Osteoblast (primary cell): ENCODE results near the gene FUT9. TPM values are rescaled to one million over a fixed set of nuclear protein-coding genes. Genes with fewer than 3 reads are reported as not detected.

Experiments used
- DNase-seq: peaks from one replicate; pipeline ENCODE4 v3.0.0; 2011; ENCODE audit warnings: low spot score, mixed read lengths; ENCODE audit not compliant: insufficient read length; ENCODE audit errors: missing footprints
- H2AFZ ChIP-seq: 2 replicates; pipeline ENCODE4 v1.6.0; 2011; ENCODE audit warnings: mild to moderate bottlenecking, low read length
- H3K27ac ChIP-seq: 2 replicates; pipeline ENCODE4 v1.5.1; 2011; ENCODE audit warnings: mild to moderate bottlenecking, low read depth, low read length, moderate library complexity
- H3K27me3 ChIP-seq: 2 replicates; pipeline ENCODE4 v1.6.0; 2012; ENCODE audit warnings: mild to moderate bottlenecking, control low read depth, inconsistent platforms, low read length, moderate library complexity; ENCODE audit not compliant: insufficient read depth
- H3K36me3 ChIP-seq: 2 replicates; pipeline ENCODE4 v1.5.1; 2011; ENCODE audit warnings: mild to moderate bottlenecking, low read length, control low read depth, moderate library complexity; ENCODE audit not compliant: insufficient read depth
- H3K4me1 ChIP-seq: 2 replicates; pipeline ENCODE4 v1.5.1; 2011; ENCODE audit warnings: mild to moderate bottlenecking, low read length, control low read depth, moderate library complexity; ENCODE audit not compliant: insufficient read depth
- H3K4me2 ChIP-seq: 2 replicates; pipeline ENCODE4 v1.6.0; 2011; ENCODE audit warnings: mild to moderate bottlenecking, low read length; ENCODE audit not compliant: insufficient read depth
- H3K4me3 ChIP-seq: fragments of 200-600 bp; sonication (generic); 3 replicates; pipeline ENCODE4 v1.5.1; 2012; ENCODE audit warnings: mild to moderate bottlenecking, low read length, inconsistent platforms; ENCODE audit not compliant: insufficient read depth
- H3K79me2 ChIP-seq: 2 replicates; pipeline ENCODE4 v1.6.0; 2012; ENCODE audit warnings: mild to moderate bottlenecking, low read length, control low read depth, inconsistent platforms; ENCODE audit not compliant: insufficient read depth
- H3K9me3 ChIP-seq: 2 replicates; pipeline ENCODE4 v1.5.1; 2011; ENCODE audit warnings: low read depth, low read length, control low read depth
- H4K20me1 ChIP-seq: 2 replicates; pipeline ENCODE4 v1.6.0; 2012; ENCODE audit warnings: mild to moderate bottlenecking, low read length, control low read depth; ENCODE audit not compliant: insufficient read depth
- total RNA-seq: library from RNA; depleted of rRNA; stranded (reverse); fragments of >200 nt; gene quantifications from 2 replicates; pipeline ENCODE4 v1.2.3, GENCODE V29; 2012
- TF ChIP-seq, protein P1 (sequence below): IDR thresholded peaks from 2 replicates; pipeline ENCODE4 v1.5.1; 2011; ENCODE audit warnings: mild to moderate bottlenecking, low read depth, low read length, moderate library complexity; ENCODE audit errors: extremely low read depth

Gene FUT9
- not detected in 2 replicates for total RNA-seq

DNA sequence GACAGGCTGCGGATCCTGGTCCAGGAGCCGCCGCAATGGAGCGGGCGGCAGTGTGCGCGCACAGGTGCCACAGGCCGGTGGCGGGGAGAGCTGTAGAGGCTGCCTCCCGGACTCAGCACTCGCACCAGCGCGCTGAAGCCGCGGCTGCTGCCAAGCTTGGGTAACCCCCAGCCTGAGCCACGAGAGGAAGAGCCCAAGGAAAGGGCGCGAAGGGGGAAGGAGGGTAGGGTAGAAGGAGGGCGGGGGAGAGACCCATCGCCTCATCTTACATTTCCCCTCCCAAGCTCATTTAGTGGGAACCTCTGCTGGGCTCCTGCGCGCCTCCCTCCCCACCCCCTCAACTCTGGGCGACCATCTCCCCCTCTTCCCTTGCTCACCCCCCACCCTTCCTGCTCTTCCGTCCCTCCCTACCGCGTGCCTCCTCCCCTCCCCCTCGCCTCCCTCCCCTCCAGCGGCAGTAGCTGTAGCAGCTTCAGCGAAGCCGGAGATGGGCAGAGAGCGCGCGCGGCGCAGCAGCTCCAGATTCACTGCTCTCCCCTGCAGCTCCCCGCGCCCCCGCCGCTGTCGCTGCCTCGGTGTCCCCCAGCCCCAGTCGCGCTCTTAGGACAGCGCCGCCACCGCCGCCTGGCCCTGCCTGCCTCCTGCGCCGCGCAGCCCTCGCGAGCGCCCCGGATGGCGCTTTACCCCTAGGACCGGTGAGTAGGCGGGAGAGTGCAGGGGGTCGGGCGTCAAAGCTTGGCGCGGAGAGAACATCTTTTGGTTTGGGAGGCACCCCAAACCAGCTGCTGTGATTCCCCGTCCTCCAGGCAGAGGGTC is at the start of gene FUT9:
Gene FUT9, plus strand, starts transcription at position 457 of the 816 bp plus-strand sequence. CDS start 187,182 bp downstream, outside the sequence.
- Histone ChIP-seq H2AFZ (no peak within 1 kb of the TSS), H4K20me1 (no peaks in the 10 kb centered on the region), H3K4me2 (no peak within 1 kb of the TSS), H3K4me1 (no peaks in the 10 kb centered on the region), H3K27me3 (no peaks in the 10 kb centered on the region), H3K4me3 (no peak within 1 kb of the TSS), H3K27ac (no peak within 1 kb of the TSS), H3K79me2 (no peaks in the 10 kb centered on the region), H3K9me3 (no peaks in the 10 kb centered on the region), H3K36me3 (no peaks in the 10 kb centered on the region)
- TF ChIP-seq, protein P1, sequence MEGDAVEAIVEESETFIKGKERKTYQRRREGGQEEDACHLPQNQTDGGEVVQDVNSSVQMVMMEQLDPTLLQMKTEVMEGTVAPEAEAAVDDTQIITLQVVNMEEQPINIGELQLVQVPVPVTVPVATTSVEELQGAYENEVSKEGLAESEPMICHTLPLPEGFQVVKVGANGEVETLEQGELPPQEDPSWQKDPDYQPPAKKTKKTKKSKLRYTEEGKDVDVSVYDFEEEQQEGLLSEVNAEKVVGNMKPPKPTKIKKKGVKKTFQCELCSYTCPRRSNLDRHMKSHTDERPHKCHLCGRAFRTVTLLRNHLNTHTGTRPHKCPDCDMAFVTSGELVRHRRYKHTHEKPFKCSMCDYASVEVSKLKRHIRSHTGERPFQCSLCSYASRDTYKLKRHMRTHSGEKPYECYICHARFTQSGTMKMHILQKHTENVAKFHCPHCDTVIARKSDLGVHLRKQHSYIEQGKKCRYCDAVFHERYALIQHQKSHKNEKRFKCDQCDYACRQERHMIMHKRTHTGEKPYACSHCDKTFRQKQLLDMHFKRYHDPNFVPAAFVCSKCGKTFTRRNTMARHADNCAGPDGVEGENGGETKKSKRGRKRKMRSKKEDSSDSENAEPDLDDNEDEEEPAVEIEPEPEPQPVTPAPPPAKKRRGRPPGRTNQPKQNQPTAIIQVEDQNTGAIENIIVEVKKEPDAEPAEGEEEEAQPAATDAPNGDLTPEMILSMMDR = no peak
- no peak for DNase-seq

DNA sequence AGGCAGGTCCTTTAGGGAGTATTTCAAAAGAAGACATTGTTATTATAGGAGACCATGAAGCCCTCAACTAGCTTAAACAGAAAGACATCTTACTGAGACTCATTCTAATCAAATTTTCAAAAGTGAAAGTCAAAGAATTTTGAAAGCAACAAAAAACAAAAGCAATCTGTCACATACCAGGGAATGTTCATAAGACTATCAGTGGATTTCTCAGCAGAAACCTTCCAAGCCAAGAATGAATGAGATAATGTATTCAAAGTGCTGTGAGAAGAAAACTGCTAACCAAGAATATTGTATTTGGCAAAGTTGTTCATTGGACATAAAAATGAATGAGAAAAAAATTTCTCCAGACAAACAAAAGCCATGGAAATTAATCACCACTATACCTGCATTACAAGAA is 48.2 kb upstream of the FUT9 start:
- Histone ChIP-seq H3K4me1 (no peaks in the 10 kb centered on the region), H3K27me3 (no peaks in the 10 kb centered on the region), H3K4me2 (no peak overlapping the region), H3K4me3 (no peak overlapping the region), H3K9me3 (peaks cover 3% of the 10 kb centered on the region), H4K20me1 (no peaks in the 10 kb centered on the region), H3K27ac (no peak overlapping the region), H3K36me3 (no peaks in the 10 kb centered on the region), H2AFZ (no peak overlapping the region), H3K79me2 (no peaks in the 10 kb centered on the region)
- TF ChIP-seq, protein P1 = no peak
- DNase-seq = no peak

DNA sequence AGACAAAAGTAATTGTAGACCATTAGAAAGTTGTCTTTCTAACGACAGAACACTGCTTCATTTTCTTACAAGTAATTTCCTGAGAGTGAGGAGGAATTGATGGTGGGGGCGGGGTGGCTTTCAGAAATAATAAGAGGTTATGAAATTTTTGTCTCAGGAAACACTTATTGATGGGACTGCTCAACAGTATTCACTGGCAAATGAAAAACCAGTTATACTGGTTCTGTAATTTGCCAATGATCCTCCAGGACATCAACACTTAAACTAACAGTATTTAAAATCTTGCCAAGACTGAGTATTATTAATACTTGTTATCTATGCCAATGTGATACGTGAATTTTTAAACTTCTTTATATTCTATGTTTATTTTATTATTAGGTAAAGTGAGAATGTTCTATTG is 41.8 kb upstream of the FUT9 start:
- Histone ChIP-seq H3K79me2 (no peaks in the 10 kb centered on the region), H3K9me3 (peaks cover 3% of the 10 kb centered on the region), H3K36me3 (no peaks in the 10 kb centered on the region), H2AFZ (no peak overlapping the region), H3K4me2 (no peak overlapping the region), H4K20me1 (no peaks in the 10 kb centered on the region), H3K4me3 (no peak overlapping the region), H3K27me3 (no peaks in the 10 kb centered on the region), H3K4me1 (no peaks in the 10 kb centered on the region), H3K27ac (no peak overlapping the region)
- TF ChIP-seq, protein P1 = no peak
- no peak for DNase-seq

DNA sequence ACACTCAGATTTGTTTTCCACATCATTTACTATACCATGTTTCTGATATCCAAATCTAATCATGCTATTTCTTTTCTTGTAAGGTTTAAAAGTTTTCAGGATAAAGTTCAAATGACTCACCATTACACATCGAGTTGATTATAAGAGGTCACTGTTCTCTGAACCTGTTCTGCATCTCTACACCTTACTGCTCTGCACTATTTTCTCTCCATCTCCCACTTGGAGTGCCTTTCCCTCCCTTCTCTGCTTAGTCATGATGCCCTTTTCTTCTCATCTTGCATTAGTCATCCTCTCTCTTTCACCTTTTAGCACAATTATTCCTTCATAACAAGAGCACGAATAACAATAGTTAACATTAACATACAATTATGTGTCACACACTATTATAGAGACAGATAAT is 37.5 kb upstream of the FUT9 start:
- Histone ChIP-seq H3K4me3 (no peak overlapping the region), H3K9me3 (no peaks in the 10 kb centered on the region), H3K79me2 (no peaks in the 10 kb centered on the region), H4K20me1 (no peaks in the 10 kb centered on the region), H3K4me1 (no peaks in the 10 kb centered on the region), H2AFZ (no peak overlapping the region), H3K4me2 (no peak overlapping the region), H3K27ac (no peak overlapping the region), H3K27me3 (no peaks in the 10 kb centered on the region), H3K36me3 (no peaks in the 10 kb centered on the region)
- TF ChIP-seq, protein P1 = no peak
- DNase-seq = no peak
